ENCODE data around the gene CMYA5. TPM values are rescaled to one million over a fixed set of nuclear protein-coding genes. Genes with fewer than 3 reads are reported as not detected.

The CMYA5 gene
- total and polyA plus RNA-seq, 11 donors, result 279 to 2,421 (median 983) TPM

GRCh38 chr5:79730564-79730963 is 40.9 kb downstream of the CMYA5 start:
- ATAC-seq, result no peak
- DNase-seq, result no peak
- peak overlapping the region in 6 of 12 donors; percentile 4 to 85 (median 42) for H3K27ac ChIP-seq
- no peak overlapping the region for H3K4me3 ChIP-seq
- no peak for TF ChIP-seq POLR2A (IDR thresholded peaks at IDR 0.05)
- TF ChIP-seq, protein P1, sequence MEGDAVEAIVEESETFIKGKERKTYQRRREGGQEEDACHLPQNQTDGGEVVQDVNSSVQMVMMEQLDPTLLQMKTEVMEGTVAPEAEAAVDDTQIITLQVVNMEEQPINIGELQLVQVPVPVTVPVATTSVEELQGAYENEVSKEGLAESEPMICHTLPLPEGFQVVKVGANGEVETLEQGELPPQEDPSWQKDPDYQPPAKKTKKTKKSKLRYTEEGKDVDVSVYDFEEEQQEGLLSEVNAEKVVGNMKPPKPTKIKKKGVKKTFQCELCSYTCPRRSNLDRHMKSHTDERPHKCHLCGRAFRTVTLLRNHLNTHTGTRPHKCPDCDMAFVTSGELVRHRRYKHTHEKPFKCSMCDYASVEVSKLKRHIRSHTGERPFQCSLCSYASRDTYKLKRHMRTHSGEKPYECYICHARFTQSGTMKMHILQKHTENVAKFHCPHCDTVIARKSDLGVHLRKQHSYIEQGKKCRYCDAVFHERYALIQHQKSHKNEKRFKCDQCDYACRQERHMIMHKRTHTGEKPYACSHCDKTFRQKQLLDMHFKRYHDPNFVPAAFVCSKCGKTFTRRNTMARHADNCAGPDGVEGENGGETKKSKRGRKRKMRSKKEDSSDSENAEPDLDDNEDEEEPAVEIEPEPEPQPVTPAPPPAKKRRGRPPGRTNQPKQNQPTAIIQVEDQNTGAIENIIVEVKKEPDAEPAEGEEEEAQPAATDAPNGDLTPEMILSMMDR (IDR thresholded peaks at IDR 0.05), result no peak
- H3K36me3 ChIP-seq, result peaks cover 0 to 56% (median 2%) of the 10 kb centered on the region in 9 donors
- no peaks in the 10 kb centered on the region for H3K9me3 ChIP-seq
- intact Hi-C loops (cut with DNase I), result no loop called here
- WGBS, 4 donors, result 91 to 94% (median 93%) methylated on average over 3 of the region's 3 CpGs
- H3K4me1 ChIP-seq, result peaks cover 0 to 28% (median 3%) of the 10 kb centered on the region in 12 donors
- H3K27me3 ChIP-seq, result no peaks in the 10 kb centered on the region

DNA sequence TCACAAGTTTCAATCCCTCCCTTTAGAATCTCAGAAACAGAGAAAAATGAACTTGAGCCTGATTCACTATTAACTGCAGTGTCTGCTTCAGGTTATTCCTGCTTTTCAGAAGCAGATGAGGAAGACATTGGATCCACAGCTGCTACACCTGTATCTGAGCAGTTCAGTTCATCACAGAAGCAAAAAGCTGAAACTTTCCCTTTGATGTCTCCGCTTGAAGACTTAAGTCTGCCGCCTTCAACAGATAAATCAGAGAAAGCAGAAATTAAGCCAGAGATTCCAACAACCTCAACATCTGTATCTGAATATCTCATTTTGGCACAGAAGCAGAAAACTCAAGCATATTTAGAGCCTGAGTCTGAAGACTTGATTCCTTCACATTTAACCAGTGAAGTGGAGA is 42.1 kb downstream of the CMYA5 start:
- ATAC-seq (no peak), DNase-seq (no peak)
- no peak overlapping the region for H3K4me3 ChIP-seq
- intact Hi-C loops (cut with DNase I), result no loop called here
- H3K9me3 ChIP-seq, result no peaks in the 10 kb centered on the region
- no peaks in the 10 kb centered on the region for H3K27me3 ChIP-seq
- no peak for TF ChIP-seq POLR2A (IDR thresholded peaks at IDR 0.05)
- TF ChIP-seq, protein P1 (IDR thresholded peaks at IDR 0.05), result no peak
- H3K27ac ChIP-seq, result peak overlapping the region in 2 of 12 donors; percentile 5 to 33
- H3K4me1 ChIP-seq, result peaks cover 0 to 25% (median 3%) of the 10 kb centered on the region in 12 donors
- WGBS, 4 donors, result 87 to 94% (median 88%) methylated on average over 2 of the region's 2 CpGs
- H3K36me3 ChIP-seq, result peaks cover 0 to 56% (median 2%) of the 10 kb centered on the region in 9 donors

GRCh38 chr5:79736528-79737514 is 47.2 kb downstream of the CMYA5 start:
- ATAC-seq, result no peak
- WGBS, 4 donors, result 84 to 90% (median 87%) methylated on average over 14 of the region's 14 CpGs
- DNase-seq, result no peak
- intact Hi-C loops (cut with DNase I), result no loop called here
- H3K4me1 ChIP-seq, result peaks cover 0 to 34% (median 0%) of the 10 kb centered on the region in 12 donors
- no peaks in the 10 kb centered on the region for H3K27me3 ChIP-seq
- no peaks in the 10 kb centered on the region for H3K9me3 ChIP-seq
- H3K27ac ChIP-seq, result peak overlapping the region in 2 of 12 donors; percentile 4 to 20
- TF ChIP-seq, protein P1 (IDR thresholded peaks at IDR 0.05), result no peak
- TF ChIP-seq POLR2A (IDR thresholded peaks at IDR 0.05), result no peak
- peaks cover 0 to 62% (median 0%) of the 10 kb centered on the region in 9 donors for H3K36me3 ChIP-seq
- no peak overlapping the region for H3K4me3 ChIP-seq

DNA sequence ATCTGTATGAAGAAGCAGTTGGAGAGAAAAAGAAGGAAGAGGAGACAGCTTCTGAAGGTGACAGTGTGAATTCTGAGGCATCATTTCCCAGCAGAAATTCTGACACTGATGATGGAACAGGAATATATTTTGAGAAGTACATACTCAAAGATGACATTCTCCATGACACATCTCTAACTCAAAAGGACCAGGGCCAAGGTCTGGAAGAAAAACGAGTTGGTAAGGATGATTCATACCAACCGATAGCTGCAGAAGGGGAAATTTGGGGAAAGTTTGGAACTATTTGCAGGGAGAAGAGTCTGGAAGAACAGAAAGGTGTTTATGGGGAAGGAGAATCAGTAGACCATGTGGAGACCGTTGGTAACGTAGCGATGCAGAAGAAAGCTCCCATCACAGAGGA is 48.7 kb downstream of the CMYA5 start:
- peaks cover 0 to 64% (median 0%) of the 10 kb centered on the region in 9 donors for H3K36me3 ChIP-seq
- DNase-seq (no peak), ATAC-seq (no peak)
- TF ChIP-seq POLR2A (IDR thresholded peaks at IDR 0.05), result no peak
- no peaks in the 10 kb centered on the region for H3K27me3 ChIP-seq
- no peaks in the 10 kb centered on the region for H3K9me3 ChIP-seq
- peaks cover 0 to 26% (median 2%) of the 10 kb centered on the region in 12 donors for H3K4me1 ChIP-seq
- no peak overlapping the region for H3K4me3 ChIP-seq
- peak overlapping the region in 2 of 12 donors; percentile 5 to 12 for H3K27ac ChIP-seq
- intact Hi-C loops (cut with DNase I), result no loop called here
- 82 to 88% (median 87%) methylated on average over 5 of the region's 5 CpGs for WGBS, 4 donors
